CD4-positive, alpha-beta T cell (primary cell): ENCODE results near the gene ACTA2. TPM values are rescaled to one million over a fixed set of nuclear protein-coding genes. Genes with fewer than 3 reads are reported as not detected.

Experiments used
- ATAC-seq: fragments of 200-7000 bp; cut with Tn5 transposase; one replicate; pipeline ENCODE4 v1.10.0; 2022; ENCODE audit warnings: mild to moderate bottlenecking; ENCODE audit not compliant: poor library complexity
- CTCF ChIA-PET: fragments of 350-600 bp; sonication (Branson Sonifier 250); formaldehyde crosslinking; loops from one replicate; lab custom pipeline; 2021; ENCODE audit warnings: antibody characterized with exemption, inconsistent platforms; lab: Charles Lee
- POLR2A ChIA-PET: fragments of 350-600 bp; sonication (Branson Sonifier 250); formaldehyde crosslinking; loops from one replicate; lab custom pipeline; 2021; ENCODE audit warnings: antibody characterized with exemption, inconsistent platforms; lab: Charles Lee
- DNase-seq, 14 experiments: peaks; one replicate each; pipeline ENCODE4 v3.0.0-alpha.2; 2013 to 2020; ENCODE audit warnings: mixed read lengths in 2 of 14
- H3K27ac ChIP-seq, 2 donors: one replicate each; pipeline versions ENCODE4 v1.5.1 to v1.7.0; 2013; ENCODE audit warnings: low read length in 2 of 2, low read depth in 1 of 2, mild to moderate bottlenecking in 1 of 2
- H3K27me3 ChIP-seq, 2 experiments: 1 replicate in 1 of 2; 2 replicates in 1 of 2; pipeline versions ENCODE4 v1.6.1 to v1.7.0; 2013; ENCODE audit warnings: low read length in 2 of 2, control low read depth in 1 of 2, mild to moderate bottlenecking in 1 of 2, moderate library complexity in 1 of 2; ENCODE audit not compliant: insufficient read depth in 2 of 2, control insufficient read depth in 1 of 2
- H3K36me3 ChIP-seq: one replicate; pipeline ENCODE4 v1.6.1; 2013; ENCODE audit warnings: low read length, control low read depth; ENCODE audit not compliant: insufficient read depth
- H3K4me1 ChIP-seq: one replicate; pipeline ENCODE4 v1.6.1; 2013; ENCODE audit warnings: low read length, control low read depth; ENCODE audit not compliant: insufficient read depth
- H3K4me3 ChIP-seq: one replicate; pipeline ENCODE4 v1.5.1; 2013; ENCODE audit warnings: mild to moderate bottlenecking, low read length, moderate library complexity
- H3K9me3 ChIP-seq, 2 experiments: 1 replicate in 1 of 2; 2 replicates in 1 of 2; pipeline versions ENCODE4 v1.6.1 to v1.7.0; 2013; ENCODE audit warnings: low read length in 2 of 2, mild to moderate bottlenecking in 2 of 2, control low read depth in 1 of 2, moderate library complexity in 1 of 2; ENCODE audit not compliant: control insufficient read depth in 1 of 2, insufficient read depth in 1 of 2
- H3K27ac Mint-ChIP-seq: one replicate; pipeline ENCODE4 v1.8.0; 2020; ENCODE audit warnings: mixed read lengths
- H3K27me3 Mint-ChIP-seq: one replicate; pipeline ENCODE4 v1.8.0; 2021; ENCODE audit warnings: mixed read lengths
- H3K36me3 Mint-ChIP-seq: one replicate; pipeline ENCODE4 v1.8.0; 2021; ENCODE audit warnings: low read depth, mixed read lengths
- H3K4me1 Mint-ChIP-seq: one replicate; pipeline ENCODE4 v1.8.0; 2021; ENCODE audit warnings: low read depth, mixed read lengths
- H3K4me3 Mint-ChIP-seq: one replicate; pipeline ENCODE4 v1.8.0; 2020; ENCODE audit warnings: mild to moderate bottlenecking, mixed read lengths
- H3K9me3 Mint-ChIP-seq: one replicate; pipeline ENCODE4 v1.8.0; 2020; ENCODE audit warnings: mixed read lengths
- intact Hi-C, 2 experiments: fragments of 100-400 bp; cut with DNase I in 1 of 2; cut with micrococcal nuclease in 1 of 2; formaldehyde crosslinking; loops; one replicate each; pipeline versions ENCODE4 v1.15.1 to v1.9.0; 2023 to 2025; cut with DNase I, micrococcal nuclease
- total RNA-seq, 174 experiments: library from RNA in 2 of 174; stranded (reverse) in 2 of 174; gene quantifications; one replicate each; pipeline ENCODE4 v1.2.3 and lab custom pipeline; 2021 to 2026
- TF ChIP-seq, protein P1 (sequence below): fragments of 200-600 bp; IDR thresholded peaks from one replicate; pipeline ENCODE4 v1.8.0; 2022; ENCODE audit warnings: antibody characterized with exemption, mild to moderate bottlenecking

Gene ACTA2
- total RNA-seq, 2 experiments from 2014 or later = 1.8 to 2.1 TPM

- H3K27me3 ChIP-seq = no peaks in the 10 kb centered on the region
- no peak overlapping the region for H3K27ac ChIP-seq
- H3K4me3 ChIP-seq = no peak overlapping the region
- peak in 3 of 14 experiments; percentile 22 to 42 (median 38) for DNase-seq
- no peak for ATAC-seq
- CTCF ChIA-PET = interaction anchor here (1.0 to 1.9 kb wide), 3 partner anchors 9 to 65 kb away, joined by 3 to 7 read pairs (median 5); no protein-coding TSS in a partner anchor
- POLR2A ChIA-PET = interaction anchor here (0.6 to 4.8 kb wide), 2 partner anchors 20 to 21 kb away, joined by 4 to 25 read pairs; partner anchors contain the start of gene STAMBPL1
- peaks cover 45% of the 10 kb centered on the region for H3K36me3 ChIP-seq
- peak overlapping the region; percentile 28 for H3K27ac Mint-ChIP-seq
- peaks cover 58% of the 10 kb centered on the region for H3K36me3 Mint-ChIP-seq
- H3K9me3 Mint-ChIP-seq = no peaks in the 10 kb centered on the region
- TF ChIP-seq, protein P1, sequence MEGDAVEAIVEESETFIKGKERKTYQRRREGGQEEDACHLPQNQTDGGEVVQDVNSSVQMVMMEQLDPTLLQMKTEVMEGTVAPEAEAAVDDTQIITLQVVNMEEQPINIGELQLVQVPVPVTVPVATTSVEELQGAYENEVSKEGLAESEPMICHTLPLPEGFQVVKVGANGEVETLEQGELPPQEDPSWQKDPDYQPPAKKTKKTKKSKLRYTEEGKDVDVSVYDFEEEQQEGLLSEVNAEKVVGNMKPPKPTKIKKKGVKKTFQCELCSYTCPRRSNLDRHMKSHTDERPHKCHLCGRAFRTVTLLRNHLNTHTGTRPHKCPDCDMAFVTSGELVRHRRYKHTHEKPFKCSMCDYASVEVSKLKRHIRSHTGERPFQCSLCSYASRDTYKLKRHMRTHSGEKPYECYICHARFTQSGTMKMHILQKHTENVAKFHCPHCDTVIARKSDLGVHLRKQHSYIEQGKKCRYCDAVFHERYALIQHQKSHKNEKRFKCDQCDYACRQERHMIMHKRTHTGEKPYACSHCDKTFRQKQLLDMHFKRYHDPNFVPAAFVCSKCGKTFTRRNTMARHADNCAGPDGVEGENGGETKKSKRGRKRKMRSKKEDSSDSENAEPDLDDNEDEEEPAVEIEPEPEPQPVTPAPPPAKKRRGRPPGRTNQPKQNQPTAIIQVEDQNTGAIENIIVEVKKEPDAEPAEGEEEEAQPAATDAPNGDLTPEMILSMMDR = no peak
- H3K9me3 ChIP-seq = no peaks in the 10 kb centered on the region
- H3K4me3 Mint-ChIP-seq = no peak overlapping the region
- peaks cover 46% of the 10 kb centered on the region for H3K4me1 Mint-ChIP-seq
- intact Hi-C loops = no loop called here
- H3K27me3 Mint-ChIP-seq = no peaks in the 10 kb centered on the region
- H3K4me1 ChIP-seq = peaks cover 13% of the 10 kb centered on the region
These were observed 51.2 kb downstream of the ACTA2 start for GRCh38 chr10:88901206-88901983.

DNA sequence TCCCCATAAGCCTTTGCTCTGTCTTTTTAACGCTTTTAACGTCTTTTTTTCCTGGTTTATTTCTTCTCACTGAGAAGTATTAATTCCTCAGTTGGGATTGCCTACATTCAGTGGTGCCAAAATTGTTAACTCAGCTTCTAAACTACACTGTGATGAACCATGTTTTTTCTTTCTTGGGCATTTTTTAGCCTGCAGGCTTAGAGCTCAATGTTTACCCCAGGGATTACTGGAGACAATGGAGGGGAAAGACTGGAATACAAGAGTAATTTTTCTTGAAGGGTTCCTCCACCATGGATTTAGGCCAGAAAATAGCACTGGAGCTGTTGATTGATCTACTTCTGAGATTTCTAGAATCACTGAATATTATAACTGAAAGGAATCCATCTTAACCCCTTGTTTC is 52.7 kb downstream of the ACTA2 start:
- Histone ChIP-seq H3K9me3 (no peaks in the 10 kb centered on the region), H3K36me3 (peaks cover 37% of the 10 kb centered on the region), H3K27me3 (no peaks in the 10 kb centered on the region), H3K4me3 (no peak overlapping the region), H3K27ac (no peak overlapping the region), H3K4me1 (peaks cover 14% of the 10 kb centered on the region)
- CTCF ChIA-PET = interaction anchor here (1.1 to 1.9 kb wide), 2 partner anchors 15 to 64 kb away, joined by 4 to 7 read pairs; no protein-coding TSS in a partner anchor
- Mint-ChIP-seq H3K27me3 (no peaks in the 10 kb centered on the region), H3K27ac (no peak overlapping the region), H3K4me1 (peaks cover 60% of the 10 kb centered on the region), H3K36me3 (peaks cover 50% of the 10 kb centered on the region), H3K4me3 (no peak overlapping the region), H3K9me3 (no peaks in the 10 kb centered on the region)
- TF ChIP-seq, protein P1 = no peak
- intact Hi-C loops = no loop called here
- ATAC-seq (no peak), DNase-seq (no peak)
- POLR2A ChIA-PET = interaction anchor here (0.7 to 4.8 kb wide), 2 partner anchors 20 to 870 kb away, joined by 3 to 25 read pairs; partner anchors contain the start of gene STAMBPL1

GRCh38 chr10:88898727-88899126 is 53.8 kb downstream of the ACTA2 start:
- intact Hi-C loops = no loop called here
- no peak overlapping the region for H3K27ac ChIP-seq
- H3K36me3 Mint-ChIP-seq = peaks cover 38% of the 10 kb centered on the region
- H3K9me3 ChIP-seq = no peaks in the 10 kb centered on the region
- peak overlapping the region; percentile 29 for H3K27ac Mint-ChIP-seq
- CTCF ChIA-PET = interaction anchor here (0.9 kb wide), 1 partner anchor 9 kb away, joined by 3 read pairs; no protein-coding TSS in a partner anchor
- H3K4me1 ChIP-seq = peaks cover 14% of the 10 kb centered on the region
- H3K27me3 Mint-ChIP-seq = no peaks in the 10 kb centered on the region
- DNase-seq (no peak), ATAC-seq (no peak)
- peaks cover 34% of the 10 kb centered on the region for H3K36me3 ChIP-seq
- POLR2A ChIA-PET = interaction anchor here (4.8 kb wide), 1 partner anchor 19 kb away, joined by 25 read pairs; the partner anchor contains the start of gene STAMBPL1
- TF ChIP-seq, protein P1 = no peak
- peaks cover 55% of the 10 kb centered on the region for H3K4me1 Mint-ChIP-seq
- H3K4me3 Mint-ChIP-seq = no peak overlapping the region
- no peak overlapping the region for H3K4me3 ChIP-seq
- H3K9me3 Mint-ChIP-seq = no peaks in the 10 kb centered on the region
- no peaks in the 10 kb centered on the region for H3K27me3 ChIP-seq
